Sciatic nerve (tissue), 2 donors: ENCODE results near the gene ARAP1. TPM values are rescaled to one million over a fixed set of nuclear protein-coding genes. Genes with fewer than 3 reads are reported as not detected.
A peak's percentile ranks its signal among the peaks of the same experiment; 100 is the strongest.

ENCODE experiments used
- ATAC-seq: fragments of 200-7000 bp; cut with Tn5 transposase; one replicate; pipeline ENCODE4 v1.9.1; 2020; ENCODE audit warnings: mild to moderate bottlenecking, moderate library complexity
- DNase-seq: peaks from one replicate; pipeline ENCODE4 v3.0.0-alpha.2; 2020; ENCODE audit warnings: low spot score
- intact Hi-C: fragments of 100-400 bp; cut with DNase I; formaldehyde crosslinking; loops from one replicate; pipeline ENCODE4 v1.14.2; 2022
- total RNA-seq: library from RNA; stranded (reverse); fragmentation: NEBNext Ultra II Directional; extraction: Animal tissue kit (Norgen Biotek cat#: 25700); gene quantifications from one replicate; pipeline ENCODE4 v1.2.1, GENCODE V29; 2021
- donor health status: DM: no; HTN: no; CAD: no.
- donor health status: DM: no; HTN: no; CAD: no.

The ARAP1 gene
- total RNA-seq, 1 donor from 2014 or later, result 129 TPM

DNA sequence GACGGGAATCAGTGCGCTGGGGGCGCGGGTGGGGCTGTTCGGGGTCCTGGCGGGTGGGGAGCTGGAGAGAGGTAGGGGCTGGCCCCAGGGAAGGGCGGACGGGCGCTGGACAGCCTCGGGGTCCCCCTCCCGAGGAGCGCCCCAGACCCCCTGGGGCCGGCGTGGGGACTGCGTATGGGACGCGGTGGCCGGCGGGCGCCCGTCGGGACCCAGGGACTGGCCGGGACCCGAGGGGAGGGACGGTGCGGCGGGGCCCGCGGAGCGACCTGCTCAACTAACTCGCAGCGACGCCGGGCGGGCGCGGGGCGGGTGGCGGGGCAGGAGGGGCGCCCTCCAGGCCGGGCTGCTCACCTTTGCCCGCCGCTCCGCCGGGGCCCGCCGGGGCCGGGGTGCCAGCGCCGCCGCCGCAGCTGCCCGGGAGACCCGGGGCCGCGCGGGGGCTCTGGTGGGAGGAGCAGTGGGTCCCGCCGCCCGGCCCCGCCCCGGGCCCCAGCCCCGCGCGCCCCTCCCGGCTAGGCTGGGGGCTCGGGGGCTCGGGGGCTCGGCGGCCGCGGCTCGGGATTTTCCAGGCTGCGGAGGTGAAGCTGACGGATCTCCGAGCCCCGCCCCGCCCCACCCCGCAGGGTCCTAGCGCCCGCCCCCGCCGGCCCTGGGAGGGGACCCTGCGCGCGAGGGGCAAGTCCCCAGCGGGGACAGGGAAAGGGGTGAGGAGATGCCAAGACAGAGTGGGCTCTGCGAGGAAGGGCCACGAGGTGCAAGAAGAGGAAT is 29.3 kb upstream of the ARAP1 start:
- intact Hi-C loops, result no loop called here
- DNase-seq (no peak), ATAC-seq (peak; percentile 48)

GRCh38 chr11:72781063-72781312 is 28.8 kb upstream of the ARAP1 start:
- DNase-seq (no peak), ATAC-seq (peak; percentile 16)
- intact Hi-C loops, result no loop called here

DNA sequence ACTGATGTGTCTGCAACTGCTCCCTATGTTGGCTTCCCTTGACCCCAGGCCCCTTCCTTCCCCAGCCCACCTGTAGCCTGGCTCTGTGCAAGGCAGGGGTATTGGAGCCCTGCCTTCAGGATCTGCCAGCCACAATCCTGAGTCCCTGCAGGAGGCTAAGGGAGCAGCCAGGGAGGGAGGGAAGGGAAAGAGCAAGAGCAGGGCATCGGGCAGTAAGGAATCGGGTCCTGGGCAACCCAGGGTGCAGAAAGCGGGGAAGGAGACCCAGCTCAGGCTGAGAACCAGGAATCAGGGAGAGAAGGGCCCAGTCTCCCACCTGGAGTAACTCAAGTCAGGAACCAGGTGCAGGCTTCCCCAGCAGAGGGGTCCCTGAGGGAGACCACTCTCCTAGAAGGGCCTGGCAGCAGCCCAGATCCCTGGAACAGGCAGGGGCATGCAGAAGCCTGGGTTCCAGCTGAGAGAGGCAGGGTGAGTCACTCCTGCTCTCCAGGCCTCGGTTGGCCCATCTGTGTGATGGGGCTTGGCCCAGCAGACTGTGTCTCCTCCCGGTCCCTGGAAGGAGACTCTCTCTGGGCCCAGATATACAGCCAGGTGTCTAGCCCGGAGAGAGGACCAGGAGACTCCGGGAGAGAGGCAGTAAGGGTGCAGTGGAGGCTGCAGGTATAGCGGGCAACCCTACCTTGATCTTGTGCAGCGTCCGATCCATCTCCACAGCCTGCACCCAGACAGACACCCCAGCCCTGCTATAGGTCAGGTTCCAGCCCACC is 28.3 kb upstream of the ARAP1 start:
- ATAC-seq (no peak), DNase-seq (no peak)
- intact Hi-C loops, result no loop called here

DNA sequence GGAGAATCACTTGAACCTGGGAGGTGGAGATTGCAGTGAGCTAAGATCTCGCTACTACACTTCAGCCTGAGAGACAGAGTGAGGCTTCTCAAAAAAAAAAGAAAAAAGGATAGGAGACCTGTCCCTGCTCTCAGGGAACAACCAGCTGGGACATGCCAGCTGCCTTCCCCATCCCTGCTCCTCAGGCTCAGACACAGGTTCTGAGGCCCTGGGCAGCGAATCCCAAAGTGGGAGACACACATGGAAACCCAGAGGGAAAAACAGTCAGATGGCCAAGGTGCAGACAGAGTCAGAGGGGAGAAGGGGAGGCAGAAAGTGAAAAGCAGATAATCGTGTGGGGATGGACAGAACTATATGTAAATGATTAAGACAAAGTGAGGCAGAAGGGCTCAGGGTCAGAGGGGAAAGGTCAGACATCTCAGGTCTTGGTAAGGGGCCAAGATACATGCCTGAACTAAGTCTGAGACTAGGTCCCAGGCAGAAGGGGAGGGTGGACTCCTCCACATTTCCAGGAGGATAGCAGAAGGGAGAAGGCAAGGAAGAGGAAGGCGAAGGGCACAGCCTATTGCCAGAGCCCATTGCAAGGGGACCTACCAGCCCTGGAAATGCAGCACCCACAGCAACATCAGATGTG is 27.4 kb upstream of the ARAP1 start:
- intact Hi-C loops, result no loop called here
- DNase-seq (no peak), ATAC-seq (no peak)

GRCh38 chr11:72778535-72779494 is 26.6 kb upstream of the ARAP1 start:
- ATAC-seq (no peak), DNase-seq (no peak)
- intact Hi-C loops, result no loop called here

- intact Hi-C loops, result no loop called here
- DNase-seq (no peak), ATAC-seq (no peak)
Measured at GRCh38 chr11:72777755-72778278, 25.6 kb upstream of the ARAP1 start.

DNA sequence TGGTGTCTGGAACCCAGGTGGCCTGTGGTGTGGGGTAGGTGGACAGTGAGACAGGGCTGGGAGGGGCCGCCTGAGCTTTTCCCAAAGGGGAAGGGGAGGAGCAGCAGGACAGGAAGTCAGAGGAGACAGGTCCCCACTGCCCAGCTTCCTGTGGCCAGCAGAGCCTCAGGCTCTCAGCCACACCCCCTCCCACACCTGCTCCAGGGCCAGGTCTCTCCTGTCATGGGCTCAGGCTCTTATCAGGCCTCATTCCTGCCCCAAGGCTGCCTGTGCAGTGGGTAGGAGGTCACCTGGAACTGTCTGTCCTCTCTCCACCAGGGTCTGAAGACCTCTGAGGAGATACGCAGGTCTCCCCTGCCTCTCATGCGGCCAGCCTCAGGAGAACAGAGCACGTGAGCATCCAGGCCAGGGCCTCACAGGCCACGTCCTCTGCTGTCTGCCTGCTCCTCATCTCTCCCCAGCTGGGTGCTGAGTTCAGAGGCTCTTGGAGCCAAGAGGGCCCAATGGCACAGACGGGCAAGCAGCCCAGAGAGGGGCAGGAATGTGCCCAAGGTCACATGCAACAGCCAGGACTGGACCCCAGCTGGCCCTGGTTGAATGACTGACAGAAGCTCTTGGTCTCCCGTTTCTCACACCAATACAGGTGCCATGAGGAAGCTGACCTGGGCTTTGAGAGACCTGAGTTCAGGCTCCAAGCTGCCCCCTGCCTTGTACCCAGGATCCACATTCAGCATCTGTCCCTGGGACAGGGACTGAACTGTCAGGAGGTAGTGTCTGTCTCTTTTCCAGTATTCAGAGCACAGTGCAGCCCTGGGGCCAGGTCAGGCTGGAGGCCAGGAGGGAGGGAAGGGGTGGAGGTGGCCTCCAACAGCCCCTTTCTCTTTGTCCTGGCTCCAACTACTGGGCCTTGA is 24.9 kb upstream of the ARAP1 start:
- intact Hi-C loops, result no loop called here
- ATAC-seq, result no peak
- no peak for DNase-seq

GRCh38 chr11:72776117-72776843 is 24.1 kb upstream of the ARAP1 start:
- ATAC-seq, result no peak
- DNase-seq, result no peak
- intact Hi-C loops, result no loop called here

GRCh38 chr11:72775288-72776110 is 23.3 kb upstream of the ARAP1 start:
- intact Hi-C loops, result no loop called here
- no peak for DNase-seq
- ATAC-seq, result no peak

DNA sequence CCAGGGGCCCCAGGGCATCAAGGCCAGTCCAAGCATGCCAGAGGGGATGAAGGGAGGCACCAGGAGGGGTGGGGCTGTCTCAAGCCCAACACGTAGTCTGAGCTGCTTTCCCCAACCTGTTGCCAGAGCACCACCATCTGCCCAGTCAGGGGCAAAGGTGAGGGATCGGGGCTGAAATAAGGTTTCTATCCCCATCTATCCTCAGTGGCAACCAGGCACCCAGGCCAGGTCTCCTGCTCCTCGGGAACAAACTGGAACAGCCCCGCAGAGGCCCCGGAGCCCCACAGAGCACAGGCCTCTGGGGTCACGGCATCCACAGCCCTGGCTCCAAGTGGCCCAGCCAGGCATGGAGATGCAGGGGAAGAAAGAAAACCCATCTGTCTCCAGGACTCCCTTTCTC is 22.3 kb upstream of the ARAP1 start:
- DNase-seq (no peak), ATAC-seq (no peak)
- intact Hi-C loops, result no loop called here

DNA sequence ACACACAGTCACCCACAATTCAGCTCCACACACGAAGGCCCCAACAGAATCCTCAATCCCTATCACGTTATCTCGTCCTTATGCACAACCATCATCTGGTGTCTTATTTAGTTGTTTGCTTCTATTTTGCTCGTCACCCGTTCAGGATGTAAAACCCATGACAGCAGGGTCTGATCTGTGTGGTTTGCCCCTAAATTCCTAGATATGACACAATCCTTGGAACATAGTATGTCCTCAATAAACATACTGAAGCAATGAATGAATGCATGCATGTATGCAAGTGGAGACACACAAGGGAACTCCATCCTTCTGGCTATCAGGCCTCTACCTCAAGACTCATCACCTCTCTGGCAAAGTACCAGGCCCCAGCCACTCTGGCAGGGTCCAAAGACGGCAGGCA is 21.5 kb upstream of the ARAP1 start:
- DNase-seq (no peak), ATAC-seq (no peak)
- intact Hi-C loops, result no loop called here

- no peak for DNase-seq
- peak; percentile 72 for ATAC-seq
- intact Hi-C loops, result no loop called here
Measured at GRCh38 chr11:72773291-72773690, 21.1 kb upstream of the ARAP1 start.

GRCh38 chr11:72772059-72772458 is 19.9 kb upstream of the ARAP1 start:
- ATAC-seq, result no peak
- no peak for DNase-seq
- intact Hi-C loops, result no loop called here

DNA sequence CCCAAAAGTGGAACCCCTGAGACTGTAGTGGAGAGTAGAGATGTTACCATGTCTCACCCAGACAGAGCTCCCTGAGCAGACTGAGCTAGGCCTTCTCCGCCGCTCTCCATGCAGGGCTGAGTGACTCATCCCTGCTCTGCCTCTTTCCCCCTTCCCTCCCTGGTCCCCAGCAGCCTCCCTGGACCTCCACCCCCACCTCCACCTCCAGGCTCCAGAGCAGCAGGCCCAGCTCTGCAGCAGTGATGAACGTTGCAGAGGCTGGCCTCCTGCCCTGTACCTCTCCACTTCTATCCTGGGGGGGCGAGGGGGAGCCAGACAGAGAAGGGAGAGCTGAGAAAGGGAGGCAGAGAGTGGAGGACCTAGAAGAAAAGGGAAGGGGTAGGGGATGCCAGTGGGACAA is 19.3 kb upstream of the ARAP1 start:
- ATAC-seq, result no peak
- intact Hi-C loops, result no loop called here
- no peak for DNase-seq

DNA sequence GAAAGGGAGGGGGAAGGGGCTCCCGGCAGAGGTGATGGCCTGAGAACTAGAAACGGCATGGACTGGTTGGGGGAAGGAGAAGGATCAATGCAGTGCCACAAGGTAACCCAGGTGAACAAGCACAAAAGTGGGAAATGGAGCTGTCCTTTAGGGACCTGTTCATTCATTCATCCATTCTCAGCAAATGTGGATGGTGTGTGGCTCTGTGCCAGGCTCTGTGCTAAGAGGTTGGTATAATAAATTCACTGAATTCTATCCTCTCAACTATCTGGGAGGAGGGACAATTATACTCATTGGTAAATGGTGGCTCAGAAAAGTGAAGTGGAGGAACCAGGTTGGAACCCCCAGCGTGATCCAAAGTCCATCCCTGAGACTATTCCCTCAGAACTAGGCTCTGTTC is 18.6 kb upstream of the ARAP1 start:
- ATAC-seq (no peak), DNase-seq (no peak)
- intact Hi-C loops, result no loop called here

- ATAC-seq, result no peak
- intact Hi-C loops, result no loop called here
- no peak for DNase-seq
Measured at GRCh38 chr11:72769680-72770079, 17.5 kb upstream of the ARAP1 start.

DNA sequence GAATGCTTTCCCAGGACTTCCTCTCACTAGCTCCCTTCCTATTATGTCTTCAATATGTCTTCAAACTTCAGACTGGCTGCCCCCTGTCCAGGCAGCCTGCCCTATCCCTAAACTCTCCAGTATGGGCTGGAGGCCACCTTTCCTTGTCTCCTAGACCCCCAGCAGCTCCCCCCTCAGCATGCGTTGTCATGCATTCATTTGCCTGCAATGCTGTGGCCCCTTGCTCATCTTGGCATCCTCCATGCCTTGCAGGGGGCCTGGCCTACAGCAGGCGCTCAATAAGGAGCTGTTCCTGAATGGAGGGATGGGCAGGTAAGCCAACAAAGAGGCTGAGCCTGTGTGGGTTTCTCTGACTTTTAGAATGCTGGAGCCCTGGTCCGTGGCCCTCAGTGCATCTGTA is 16.4 kb upstream of the ARAP1 start:
- no peak for ATAC-seq

More for the DNA sequence above, 16.4 kb upstream of the ARAP1 start:
- intact Hi-C loops, result no loop called here
- no peak for DNase-seq
